H7 (cell line): ENCODE results near the gene RFFL. TPM values are rescaled to one million over a fixed set of nuclear protein-coding genes. Genes with fewer than 3 reads are reported as not detected.

Experiments used
- DNase-seq: peaks from one replicate; pipeline ENCODE4 v3.0.0; 2012
- H3K27me3 ChIP-seq: 2 replicates; pipeline ENCODE4 v1.6.0; 2011; ENCODE audit warnings: mild to moderate bottlenecking, low read length; ENCODE audit not compliant: control insufficient read depth, insufficient read depth
- H3K36me3 ChIP-seq: replicated peaks from 2 replicates; pipeline ENCODE4 v1.5.1; 2011; ENCODE audit warnings: low read length; ENCODE audit not compliant: control insufficient read depth, insufficient read depth
- H3K4me3 ChIP-seq: 2 replicates; pipeline ENCODE4 v1.5.1; 2011; ENCODE audit warnings: low read depth, mild to moderate bottlenecking, control low read depth, low read length, moderate library complexity; ENCODE audit not compliant: insufficient read depth
- total RNA-seq: library from RNA; depleted of rRNA; stranded (reverse); fragments of >200 nt; shearing (Covaris generic); gene quantifications from 2 replicates; pipeline ENCODE4 v1.2.3, GENCODE V29; 2014

RFFL gene
- total RNA-seq, 1 experiment from 2014 or later, result 29.9 TPM

DNA sequence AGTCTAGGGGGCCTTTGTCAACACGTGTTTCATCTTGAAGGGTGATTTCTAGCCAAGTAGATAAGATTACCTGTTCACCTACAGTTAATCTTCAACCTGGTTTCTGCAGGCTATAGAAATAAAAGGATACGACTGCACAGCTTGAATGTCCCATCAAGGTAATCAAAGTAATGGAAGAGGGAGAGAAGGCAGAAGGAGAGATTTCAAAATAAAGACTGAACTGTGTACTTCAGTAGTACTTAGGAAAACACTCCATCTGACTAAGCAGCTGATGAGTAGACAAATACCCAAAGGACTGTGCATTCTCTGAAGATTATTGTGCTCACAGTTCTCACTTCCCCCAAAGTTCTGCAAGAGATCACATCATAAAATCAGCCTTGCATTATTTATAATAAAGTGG is 5.8 kb upstream of the RFFL start:
- no peaks in the 10 kb centered on the region for H3K36me3 ChIP-seq
- no peak for DNase-seq

GRCh38 chr17:35068249-35068648 is 4.7 kb upstream of the RFFL start:
- no peak overlapping the region for H3K4me3 ChIP-seq

More for the DNA sequence above, 5.8 kb upstream of the RFFL start:
- Histone ChIP-seq H3K27me3 (no peaks in the 10 kb centered on the region), H3K4me3 (no peak overlapping the region)

GRCh38 chr17:35065880-35066279 is 2.4 kb upstream of the RFFL start:
- Histone ChIP-seq H3K4me3 (no peak overlapping the region), H3K27me3 (no peaks in the 10 kb centered on the region), H3K36me3 (no peaks in the 10 kb centered on the region)
- no peak for DNase-seq

More at GRCh38 chr17:35068249-35068648, 4.7 kb upstream of the RFFL start:
- Histone ChIP-seq H3K36me3 (no peaks in the 10 kb centered on the region), H3K27me3 (no peaks in the 10 kb centered on the region)
- DNase-seq, result no peak

- Histone ChIP-seq H3K36me3 (no peaks in the 10 kb centered on the region), H3K27me3 (no peaks in the 10 kb centered on the region), H3K4me3 (no peak overlapping the region)
- DNase-seq, result no peak
These were observed 1.2 kb upstream of the RFFL start for GRCh38 chr17:35064516-35065215.

DNA sequence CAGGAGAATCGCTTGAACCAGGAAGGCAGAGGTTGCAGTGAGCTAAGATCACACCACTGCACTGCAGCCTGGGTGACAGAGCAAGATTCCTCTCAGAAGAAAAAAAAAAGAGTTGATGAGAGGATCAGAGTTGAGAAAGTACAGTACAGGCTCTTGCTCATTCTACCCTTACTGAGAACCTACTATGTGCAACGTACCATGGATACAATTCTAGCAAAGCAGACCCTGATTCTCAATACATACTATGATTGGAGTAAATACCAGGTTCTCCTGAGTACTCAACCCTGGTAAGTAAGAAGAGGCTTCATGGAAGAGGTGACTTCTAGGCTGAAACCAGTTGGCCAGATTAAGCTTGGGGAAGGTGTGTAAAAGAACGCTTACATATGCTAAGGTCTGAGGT is 1.2 kb downstream of the RFFL start:
- no peak for DNase-seq
- Histone ChIP-seq H3K36me3 (no peaks in the 10 kb centered on the region), H3K27me3 (no peaks in the 10 kb centered on the region), H3K4me3 (no peak overlapping the region)

GRCh38 chr17:35057332-35057915 is 6.1 kb downstream of the RFFL start:
- Histone ChIP-seq H3K36me3 (no peaks in the 10 kb centered on the region), H3K4me3 (no peak overlapping the region), H3K27me3 (no peaks in the 10 kb centered on the region)
- no peak for DNase-seq

- no peaks in the 10 kb centered on the region for H3K27me3 ChIP-seq
- DNase-seq, result no peak
- no peaks in the 10 kb centered on the region for H3K36me3 ChIP-seq
- no peak overlapping the region for H3K4me3 ChIP-seq
These were observed 7.5 kb downstream of the RFFL start for GRCh38 chr17:35056013-35056412.

- Histone ChIP-seq H3K27me3 (no peaks in the 10 kb centered on the region), H3K36me3 (no peaks in the 10 kb centered on the region), H3K4me3 (no peak overlapping the region)
- no peak for DNase-seq
These were observed 10.3 kb downstream of the RFFL start for GRCh38 chr17:35053204-35053603.

DNA sequence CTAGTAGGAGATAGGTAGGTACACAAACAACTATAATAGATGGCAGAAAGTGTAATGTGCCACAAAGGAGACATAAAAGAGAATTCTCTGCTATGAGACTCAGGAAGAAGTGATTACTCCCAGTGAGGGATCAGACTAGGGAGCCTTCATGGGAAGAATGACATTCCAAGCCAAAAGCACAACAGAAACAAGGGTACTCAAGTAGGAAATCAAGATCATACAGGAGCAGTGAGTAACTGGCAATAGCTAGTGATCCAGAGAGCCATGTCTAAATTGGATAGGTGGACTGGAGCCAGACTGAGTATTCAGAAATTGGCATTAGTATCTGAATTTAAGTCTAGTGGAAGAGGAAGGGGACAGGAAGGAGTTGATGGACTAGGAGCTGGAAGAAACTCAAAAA is 10.7 kb downstream of the RFFL start:
- Histone ChIP-seq H3K36me3 (no peaks in the 10 kb centered on the region), H3K27me3 (no peaks in the 10 kb centered on the region), H3K4me3 (no peak overlapping the region)
- DNase-seq, result no peak

- H3K27me3 ChIP-seq, result no peaks in the 10 kb centered on the region
- DNase-seq, result no peak
- no peak overlapping the region for H3K4me3 ChIP-seq
- no peaks in the 10 kb centered on the region for H3K36me3 ChIP-seq
These were observed 11.3 kb downstream of the RFFL start for GRCh38 chr17:35052241-35052610.

- Histone ChIP-seq H3K36me3 (no peaks in the 10 kb centered on the region), H3K27me3 (no peaks in the 10 kb centered on the region), H3K4me3 (no peak overlapping the region)
- DNase-seq, result no peak
These were observed 11.8 kb downstream of the RFFL start for GRCh38 chr17:35051579-35052240.

- H3K27me3 ChIP-seq, result no peaks in the 10 kb centered on the region
- no peaks in the 10 kb centered on the region for H3K36me3 ChIP-seq
These were observed 12.3 kb downstream of the RFFL start for GRCh38 chr17:35051183-35051578.

DNA sequence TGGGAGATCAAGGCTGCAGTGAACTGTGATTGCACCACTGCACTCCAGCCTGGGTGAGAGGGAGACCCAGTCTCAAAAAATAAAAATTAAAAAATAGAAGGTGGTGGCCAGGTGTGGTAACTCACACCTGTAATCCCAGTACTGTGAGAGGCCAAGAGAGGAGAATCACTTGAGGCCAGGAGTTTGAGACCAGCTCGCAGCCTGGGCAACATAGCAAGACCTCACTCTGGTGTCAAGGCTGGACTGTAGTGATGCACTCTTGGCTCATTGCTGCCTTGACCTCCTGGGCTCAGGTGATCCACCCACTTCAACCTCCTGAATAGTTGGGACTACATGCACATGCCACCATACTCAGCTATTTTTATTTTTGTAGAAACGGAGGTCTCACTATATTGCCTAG is 13.3 kb downstream of the RFFL start:
- DNase-seq, result no peak
- no peaks in the 10 kb centered on the region for H3K36me3 ChIP-seq
- no peaks in the 10 kb centered on the region for H3K27me3 ChIP-seq
- no peak overlapping the region for H3K4me3 ChIP-seq

More at GRCh38 chr17:35051183-35051578, 12.3 kb downstream of the RFFL start:
- no peak for DNase-seq
- H3K4me3 ChIP-seq, result no peak overlapping the region

- H3K4me3 ChIP-seq, result no peak overlapping the region
- DNase-seq, result no peak
- H3K36me3 ChIP-seq, result no peaks in the 10 kb centered on the region
- H3K27me3 ChIP-seq, result no peaks in the 10 kb centered on the region
These were observed 14.7 kb downstream of the RFFL start for GRCh38 chr17:35048685-35049379.
